Fibroblast of lung (primary cell): ENCODE results near the gene CPM. TPM values are rescaled to one million over a fixed set of nuclear protein-coding genes. Genes with fewer than 3 reads are reported as not detected.

Experiments
- DNase-seq, 2 donors: peaks; one replicate each; pipeline versions ENCODE4 v3.0.0 to v3.0.0-alpha.2; 2010; ENCODE audit warnings: low read depth in 2 of 2
- H2AFZ ChIP-seq: 2 replicates; pipeline ENCODE4 v1.5.1; 2012; ENCODE audit warnings: low read length, control low read depth, inconsistent platforms
- H3K27ac ChIP-seq: 2 replicates; pipeline ENCODE4 v1.5.1; 2011; ENCODE audit warnings: low read length, control low read depth; ENCODE audit not compliant: insufficient read depth
- H3K27me3 ChIP-seq: 2 replicates; pipeline ENCODE4 v1.5.1; 2011; ENCODE audit warnings: mild to moderate bottlenecking, low read length; ENCODE audit not compliant: control insufficient read depth, insufficient read depth
- H3K36me3 ChIP-seq: 2 replicates; pipeline ENCODE4 v1.5.1; 2011; ENCODE audit warnings: low read length; ENCODE audit not compliant: control insufficient read depth, insufficient read depth
- H3K4me1 ChIP-seq: 2 replicates; pipeline ENCODE4 v1.5.1; 2011; ENCODE audit warnings: low read length; ENCODE audit not compliant: control insufficient read depth, insufficient read depth; ENCODE audit errors: extremely low read depth
- H3K4me2 ChIP-seq: 2 replicates; pipeline ENCODE4 v1.5.1; 2011; ENCODE audit warnings: low read length, control low read depth; ENCODE audit not compliant: insufficient read depth; ENCODE audit errors: extremely low read depth
- H3K4me3 ChIP-seq, 4 experiments: fragments of 200-600 bp in 1 of 4; sonication (generic) in 1 of 4; replicated peaks in 1 of 4; 2 replicates each; pipeline ENCODE4 v1.5.1; 2011 to 2016; ENCODE audit warnings: low read length in 4 of 4, low read depth in 3 of 4, mild to moderate bottlenecking in 3 of 4, control low read depth in 2 of 4, inconsistent platforms in 1 of 4, mixed read lengths in 1 of 4; ENCODE audit not compliant: insufficient read depth in 1 of 4; ENCODE audit errors: control extremely low read depth in 1 of 4
- H3K79me2 ChIP-seq: 2 replicates; pipeline ENCODE4 v1.5.1; 2012; ENCODE audit warnings: mild to moderate bottlenecking, low read length, inconsistent platforms; ENCODE audit not compliant: control insufficient read depth, insufficient read depth
- H3K9ac ChIP-seq: 2 replicates; pipeline ENCODE4 v1.5.1; 2011; ENCODE audit warnings: mild to moderate bottlenecking, low read length, control low read depth; ENCODE audit not compliant: insufficient read depth
- H3K9me3 ChIP-seq: 2 replicates; pipeline ENCODE4 v1.5.1; 2012; ENCODE audit warnings: low read depth, low read length; ENCODE audit not compliant: control insufficient read depth, insufficient read depth
- H4K20me1 ChIP-seq: 2 replicates; pipeline ENCODE4 v1.5.1; 2011; ENCODE audit warnings: low read length; ENCODE audit not compliant: control insufficient read depth, insufficient read depth; ENCODE audit errors: extremely low read depth
- EZH2 ChIP-seq: IDR thresholded peaks from 2 replicates; pipeline ENCODE4 v1.5.1; 2012; ENCODE audit warnings: low read length, control low read depth, mild to moderate bottlenecking; ENCODE audit errors: missing control alignments
- polyA plus RNA-seq, 2 donors: library from polyadenylated mRNA; depleted of rRNA in 1 of 2; stranded (reverse) in 1 of 2; unstranded in 1 of 2; fragments of >200 nt; gene quantifications; 2 replicates each; pipeline ENCODE4 v1.2.1, GENCODE V29; 2011 to 2012; ENCODE audit warnings: missing spikeins in 1 of 2
- total RNA-seq: library from RNA; depleted of rRNA; stranded (reverse); fragments of >200 nt; gene quantifications from 2 replicates; pipeline ENCODE4 v1.2.1, GENCODE V29; 2014
- TF ChIP-seq, protein P1 (sequence below), 2 donors: IDR thresholded peaks in 1 of 2; conservative IDR thresholded peaks in 1 of 2; 1 replicate in 1 of 2; 2 replicates in 1 of 2; pipeline ENCODE4 v1.5.1; 2011 to 2012; ENCODE audit warnings: low read length in 2 of 2, control low read depth in 1 of 2, inconsistent platforms in 1 of 2, low read depth in 1 of 2, mild to moderate bottlenecking in 1 of 2

Gene CPM
- total and polyA plus RNA-seq, 2 donors (not counting 1 experiment from before 2014, with no cell fraction given), result 5.3 to 23.5 TPM

DNA sequence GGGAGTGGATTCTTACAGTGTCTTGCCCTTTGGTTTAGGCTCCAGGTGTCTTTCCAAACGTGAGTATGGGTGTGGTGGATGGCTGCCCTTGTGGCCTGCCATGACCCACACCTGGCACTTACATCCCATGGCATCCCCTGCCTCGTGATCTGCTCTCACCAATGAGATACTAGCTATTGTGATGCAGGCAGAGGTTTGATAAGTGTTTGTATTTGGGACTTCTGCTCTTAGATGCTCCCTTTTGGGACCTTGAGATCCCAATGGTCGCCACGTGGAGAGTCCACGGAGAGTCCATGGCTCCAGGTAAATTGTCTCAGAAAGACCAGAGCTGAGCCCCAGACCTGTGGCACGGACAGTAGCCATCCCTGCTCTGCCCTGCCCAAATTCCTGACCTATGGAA is 62.5 kb downstream of the CPM start:
- H3K4me1 ChIP-seq, result no peaks in the 10 kb centered on the region
- no peak for TF ChIP-seq EZH2
- TF ChIP-seq, protein P1, sequence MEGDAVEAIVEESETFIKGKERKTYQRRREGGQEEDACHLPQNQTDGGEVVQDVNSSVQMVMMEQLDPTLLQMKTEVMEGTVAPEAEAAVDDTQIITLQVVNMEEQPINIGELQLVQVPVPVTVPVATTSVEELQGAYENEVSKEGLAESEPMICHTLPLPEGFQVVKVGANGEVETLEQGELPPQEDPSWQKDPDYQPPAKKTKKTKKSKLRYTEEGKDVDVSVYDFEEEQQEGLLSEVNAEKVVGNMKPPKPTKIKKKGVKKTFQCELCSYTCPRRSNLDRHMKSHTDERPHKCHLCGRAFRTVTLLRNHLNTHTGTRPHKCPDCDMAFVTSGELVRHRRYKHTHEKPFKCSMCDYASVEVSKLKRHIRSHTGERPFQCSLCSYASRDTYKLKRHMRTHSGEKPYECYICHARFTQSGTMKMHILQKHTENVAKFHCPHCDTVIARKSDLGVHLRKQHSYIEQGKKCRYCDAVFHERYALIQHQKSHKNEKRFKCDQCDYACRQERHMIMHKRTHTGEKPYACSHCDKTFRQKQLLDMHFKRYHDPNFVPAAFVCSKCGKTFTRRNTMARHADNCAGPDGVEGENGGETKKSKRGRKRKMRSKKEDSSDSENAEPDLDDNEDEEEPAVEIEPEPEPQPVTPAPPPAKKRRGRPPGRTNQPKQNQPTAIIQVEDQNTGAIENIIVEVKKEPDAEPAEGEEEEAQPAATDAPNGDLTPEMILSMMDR (conservative IDR thresholded peaks at IDR 0.05 in 1 of 2, IDR thresholded peaks at IDR 0.05 in 1 of 2; ENCODE audit: low read depth in 1 of 2, low read length in 2 of 2), result no peak
- no peak overlapping the region for H3K27ac ChIP-seq
- H3K9me3 ChIP-seq, result no peaks in the 10 kb centered on the region
- no peak overlapping the region for H3K4me3 ChIP-seq
- H3K4me2 ChIP-seq, result no peak overlapping the region
- no peak for DNase-seq
- H3K79me2 ChIP-seq, result no peaks in the 10 kb centered on the region
- H3K27me3 ChIP-seq, result no peaks in the 10 kb centered on the region
- no peak overlapping the region for H2AFZ ChIP-seq
- H3K36me3 ChIP-seq, result no peaks in the 10 kb centered on the region
- no peak overlapping the region for H3K9ac ChIP-seq
- no peaks in the 10 kb centered on the region for H4K20me1 ChIP-seq

DNA sequence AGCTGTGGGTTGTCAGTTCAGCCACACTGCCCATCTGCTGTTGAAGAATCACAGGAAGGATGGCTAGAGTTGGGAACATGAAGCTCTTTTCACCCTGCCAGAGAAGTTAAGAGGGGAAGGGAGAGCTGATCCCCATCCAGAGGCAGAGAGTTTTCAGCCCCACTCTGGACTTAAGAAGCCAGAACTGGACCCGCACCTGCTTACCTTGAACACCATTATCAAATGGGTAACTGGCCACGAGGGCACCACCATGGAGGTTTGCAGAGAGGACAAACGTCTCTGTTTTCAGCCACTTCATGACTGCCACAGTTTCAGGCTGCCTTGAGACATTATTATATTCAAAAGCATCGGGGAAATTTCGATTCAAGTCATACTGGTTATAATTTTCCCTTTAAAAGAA is 63.0 kb downstream of the CPM start:
- Histone ChIP-seq H3K27ac (no peak overlapping the region), H3K36me3 (no peaks in the 10 kb centered on the region), H3K9ac (no peak overlapping the region), H2AFZ (no peak overlapping the region), H4K20me1 (no peaks in the 10 kb centered on the region), H3K27me3 (no peaks in the 10 kb centered on the region), H3K79me2 (no peaks in the 10 kb centered on the region), H3K4me1 (no peaks in the 10 kb centered on the region), H3K9me3 (no peaks in the 10 kb centered on the region), H3K4me3 (no peak overlapping the region), H3K4me2 (no peak overlapping the region)
- TF ChIP-seq, protein P1 (conservative IDR thresholded peaks at IDR 0.05 in 1 of 2, IDR thresholded peaks at IDR 0.05 in 1 of 2; ENCODE audit: low read depth in 1 of 2, low read length in 2 of 2), result no peak
- DNase-seq, result no peak

DNA sequence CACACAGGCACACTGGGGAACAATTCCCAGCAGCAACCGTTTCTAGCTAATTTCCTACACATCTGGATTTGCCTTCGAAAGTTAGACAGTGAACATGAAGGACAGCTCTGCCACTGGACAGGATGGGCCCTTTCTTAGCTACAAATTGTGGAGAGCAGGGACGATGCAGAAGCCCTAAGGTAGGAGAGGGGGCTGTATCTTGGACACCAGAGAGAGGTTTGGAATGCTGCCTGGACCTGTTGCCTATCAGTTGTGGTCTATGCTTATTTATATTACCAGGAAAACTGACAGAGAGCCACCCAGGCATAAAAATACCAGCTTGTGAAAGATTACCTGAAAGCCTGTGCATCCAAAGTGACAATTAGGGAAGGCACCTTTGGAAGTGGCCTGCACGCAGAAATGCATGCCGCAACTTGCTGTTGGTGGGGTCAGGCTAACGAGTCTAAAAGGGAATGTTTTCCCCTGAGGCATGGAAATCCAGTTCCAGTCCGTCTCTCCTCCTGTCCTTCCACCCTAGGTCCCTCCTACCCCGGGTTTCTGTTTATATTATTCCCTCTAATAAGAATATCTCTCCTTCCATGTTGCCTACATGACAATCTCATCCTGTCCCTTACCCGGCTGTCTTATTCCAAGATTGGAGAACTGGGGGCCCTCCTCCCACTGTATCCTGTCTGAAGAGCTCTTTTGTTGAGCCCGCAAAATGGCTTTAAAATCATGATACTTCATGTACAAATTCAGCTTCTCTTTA is 64.8 kb downstream of the CPM start:
- no peak overlapping the region for H2AFZ ChIP-seq
- no peaks in the 10 kb centered on the region for H3K79me2 ChIP-seq
- no peak for DNase-seq
- H3K36me3 ChIP-seq, result no peaks in the 10 kb centered on the region
- no peaks in the 10 kb centered on the region for H4K20me1 ChIP-seq
- no peaks in the 10 kb centered on the region for H3K27me3 ChIP-seq
- H3K4me3 ChIP-seq, result no peak overlapping the region
- H3K27ac ChIP-seq, result no peak overlapping the region
- no peak overlapping the region for H3K9ac ChIP-seq
- H3K9me3 ChIP-seq, result no peaks in the 10 kb centered on the region
- no peaks in the 10 kb centered on the region for H3K4me1 ChIP-seq
- no peak overlapping the region for H3K4me2 ChIP-seq
- TF ChIP-seq EZH2, result no peak
- TF ChIP-seq, protein P1 (conservative IDR thresholded peaks at IDR 0.05 in 1 of 2, IDR thresholded peaks at IDR 0.05 in 1 of 2; ENCODE audit: low read depth in 1 of 2, low read length in 2 of 2), result no peak
